Neuronal stem cell (in vitro differentiated cells): Measurements from ENCODE around the gene DENND5B.

Source experiments
- DNase-seq: peaks from one replicate; pipeline ENCODE4 v3.0.0-alpha.2; 2013; ENCODE audit warnings: low spot score
- H2AFZ ChIP-seq: one replicate; pipeline ENCODE4 v1.6.1; 2013; ENCODE audit warnings: mild to moderate bottlenecking, low read length, inconsistent platforms
- H2AK5ac ChIP-seq: 2 replicates; pipeline ENCODE4 v1.6.1; 2013; ENCODE audit warnings: low read depth, mild to moderate bottlenecking, inconsistent platforms, low read length, moderate library complexity, mixed read lengths
- H2BK120ac ChIP-seq: 2 replicates; pipeline ENCODE4 v1.6.1; 2013; ENCODE audit warnings: low read depth, mild to moderate bottlenecking, inconsistent platforms, low read length, moderate library complexity, mixed read lengths
- H2BK12ac ChIP-seq: one replicate; pipeline ENCODE4 v1.6.1; 2013; ENCODE audit warnings: low read length, inconsistent platforms
- H2BK15ac ChIP-seq: 2 replicates; pipeline ENCODE4 v1.6.1; 2013; ENCODE audit warnings: mild to moderate bottlenecking, low read length, inconsistent platforms, mixed read lengths
- H2BK5ac ChIP-seq: one replicate; pipeline ENCODE4 v1.6.1; 2013; ENCODE audit warnings: inconsistent platforms, mild to moderate bottlenecking, low read length, moderate library complexity
- H3K14ac ChIP-seq: one replicate; pipeline ENCODE4 v1.6.1; 2013; ENCODE audit warnings: low read length, inconsistent platforms
- H3K18ac ChIP-seq: 2 replicates; pipeline ENCODE4 v1.6.1; 2013; ENCODE audit warnings: low read length, inconsistent platforms
- H3K23ac ChIP-seq: 2 replicates; pipeline ENCODE4 v1.6.1; 2013; ENCODE audit warnings: low read depth, mild to moderate bottlenecking, mixed read lengths, low read length, inconsistent platforms; ENCODE audit not compliant: poor library complexity
- H3K27ac ChIP-seq: replicated peaks from 3 replicates; pipeline ENCODE4 v1.5.1; 2013; ENCODE audit warnings: low read length, inconsistent platforms
- H3K27me3 ChIP-seq, 3 experiments: 2 replicates each; pipeline ENCODE4 v1.6.1; 2013; ENCODE audit warnings: low read length in 3 of 3, mild to moderate bottlenecking in 2 of 3, inconsistent platforms in 1 of 3, low read depth in 1 of 3, mixed read lengths in 1 of 3, moderate library complexity in 1 of 3; ENCODE audit not compliant: control insufficient read depth in 3 of 3, insufficient read depth in 3 of 3
- H3K36me3 ChIP-seq, 2 donors: replicated peaks in 1 of 2; 2 replicates each; pipeline ENCODE4 v1.6.1; 2013; ENCODE audit warnings: low read length in 2 of 2; ENCODE audit not compliant: control insufficient read depth in 2 of 2, insufficient read depth in 2 of 2
- H3K4ac ChIP-seq: 2 replicates; pipeline ENCODE4 v1.6.1; 2013; ENCODE audit warnings: inconsistent platforms, mild to moderate bottlenecking, low read length, moderate library complexity
- H3K4me1 ChIP-seq, 2 donors: 1 replicate in 1 of 2; 2 replicates in 1 of 2; pipeline ENCODE4 v1.6.1; 2013; ENCODE audit warnings: low read length in 2 of 2, low read depth in 1 of 2; ENCODE audit not compliant: control insufficient read depth in 2 of 2, insufficient read depth in 1 of 2
- H3K4me2 ChIP-seq: one replicate; pipeline ENCODE4 v1.6.1; 2013; ENCODE audit warnings: mild to moderate bottlenecking, low read length, inconsistent platforms; ENCODE audit not compliant: insufficient read depth, poor library complexity, severe bottlenecking
- H3K4me3 ChIP-seq, 2 donors: 2 replicates each; pipeline ENCODE4 v1.5.1; 2013; ENCODE audit warnings: low read length in 2 of 2, mild to moderate bottlenecking in 2 of 2, inconsistent platforms in 1 of 2, moderate library complexity in 1 of 2
- H3K79me1 ChIP-seq: one replicate; pipeline ENCODE4 v1.6.1; 2013; ENCODE audit warnings: low read depth, mild to moderate bottlenecking, inconsistent platforms, low read length, moderate library complexity
- H3K9ac ChIP-seq: one replicate; pipeline ENCODE4 v1.6.1; 2013; ENCODE audit warnings: mild to moderate bottlenecking, low read depth, low read length, inconsistent platforms; ENCODE audit not compliant: poor library complexity
- H3K9me3 ChIP-seq, 2 donors: replicated peaks in 1 of 2; 2 replicates each; pipeline versions ENCODE3 to v1.6.1; 2013; ENCODE audit warnings: low read length in 2 of 2, mild to moderate bottlenecking in 2 of 2, inconsistent platforms in 1 of 2, low read depth in 1 of 2, mixed read lengths in 1 of 2, moderate library complexity in 1 of 2; ENCODE audit not compliant: control insufficient read depth in 2 of 2, insufficient read depth in 1 of 2
- H4K8ac ChIP-seq: one replicate; pipeline ENCODE4 v1.6.1; 2013; ENCODE audit warnings: low read depth, mild to moderate bottlenecking, inconsistent platforms, low read length, moderate library complexity
- H4K91ac ChIP-seq: one replicate; pipeline ENCODE4 v1.6.1; 2013; ENCODE audit warnings: low read length, low read depth, mild to moderate bottlenecking, inconsistent platforms; ENCODE audit not compliant: poor library complexity
- WGBS, 2 donors: extraction: QIAGEN DNeasy Blood & Tissue Kit; methylation state at CpG; one replicate each; pipeline ENCODE4 v1.1.7; 2013; ENCODE audit warnings: missing lambda C conversion rate in 2 of 2, mixed read lengths in 1 of 2; ENCODE audit not compliant: insufficient read length in 2 of 2, insufficient replicate concordance in 1 of 2; ENCODE audit errors: extremely low coverage in 2 of 2; 5-methylcytosine and 5-hydroxymethylcytosine counted together

The DENND5B gene

GRCh38 chr12:31531893-31532292 is 59.0 kb downstream of the DENND5B start:
- WGBS, 2 donors = no CpG with 5 or more reads among the region's 1 CpG
- H2AK5ac ChIP-seq = no peak overlapping the region
- H3K4me3 ChIP-seq = no peak overlapping the region
- no peak overlapping the region for H3K23ac ChIP-seq
- H3K79me1 ChIP-seq = peaks cover 3% of the 10 kb centered on the region
- H3K14ac ChIP-seq = no peak overlapping the region
- no peak overlapping the region for H3K18ac ChIP-seq
- H4K91ac ChIP-seq = no peak overlapping the region
- no peak overlapping the region for H4K8ac ChIP-seq
- no peak overlapping the region for H2AFZ ChIP-seq
- no peak overlapping the region for H3K4ac ChIP-seq
- peaks cover 0 to 7% of the 10 kb centered on the region in 2 donors for H3K9me3 ChIP-seq
- H2BK5ac ChIP-seq = no peak overlapping the region
- H3K27ac ChIP-seq = no peak overlapping the region
- H2BK12ac ChIP-seq = no peak overlapping the region
- peaks cover 0 to 2% of the 10 kb centered on the region in 2 donors for H3K4me1 ChIP-seq
- H3K36me3 ChIP-seq = peaks cover 0 to 8% of the 10 kb centered on the region in 2 donors
- no peak overlapping the region for H3K9ac ChIP-seq
- H3K4me2 ChIP-seq = no peak overlapping the region
- no peaks in the 10 kb centered on the region for H3K27me3 ChIP-seq
- H2BK120ac ChIP-seq = no peak overlapping the region
- H2BK15ac ChIP-seq = no peak overlapping the region
- no peak for DNase-seq

- Histone ChIP-seq H3K9me3 (no peaks in the 10 kb centered on the region), H3K4ac (no peak overlapping the region), H3K36me3 (no peaks in the 10 kb centered on the region), H3K4me1 (peaks cover 0 to 2% of the 10 kb centered on the region in 2 donors), H3K4me2 (no peak overlapping the region), H2AK5ac (no peak overlapping the region), H2BK15ac (no peak overlapping the region), H4K8ac (no peak overlapping the region), H3K27me3 (no peaks in the 10 kb centered on the region), H3K14ac (no peak overlapping the region), H2BK5ac (no peak overlapping the region), H3K9ac (no peak overlapping the region), H3K4me3 (no peak overlapping the region), H3K23ac (no peak overlapping the region), H2BK12ac (no peak overlapping the region), H3K27ac (no peak overlapping the region), H3K79me1 (peaks cover 3% of the 10 kb centered on the region), H3K18ac (no peak overlapping the region), H2AFZ (no peak overlapping the region), H2BK120ac (no peak overlapping the region), H4K91ac (no peak overlapping the region)
- DNase-seq = no peak
- WGBS, 2 donors = no CpG with 5 or more reads among the region's 7 CpGs
Observed at GRCh38 chr12:31528095-31528494, 62.8 kb downstream of the DENND5B start.

DNA sequence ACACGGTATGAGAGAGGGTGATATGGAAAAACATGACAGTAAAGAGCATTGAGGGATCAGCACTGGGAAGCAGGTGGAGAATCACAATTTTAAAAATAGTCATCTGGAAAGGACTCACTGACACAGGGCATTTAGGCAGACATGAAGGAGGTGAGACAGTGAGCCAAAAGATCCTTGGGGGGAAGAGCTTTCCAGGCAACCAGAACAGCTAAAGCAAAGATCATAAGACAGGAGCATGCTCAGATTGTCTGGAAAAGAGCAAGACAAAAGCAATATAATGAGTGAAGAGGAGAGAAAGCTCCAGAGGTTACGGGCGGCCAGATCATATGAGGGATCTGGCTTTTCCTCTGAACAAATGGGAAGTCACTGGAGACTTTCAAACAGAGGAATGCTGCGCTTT is 63.9 kb downstream of the DENND5B start:
- Histone ChIP-seq H3K14ac (no peak overlapping the region), H3K4me2 (no peak overlapping the region), H3K36me3 (no peaks in the 10 kb centered on the region), H4K8ac (no peak overlapping the region), H3K9me3 (no peaks in the 10 kb centered on the region), H3K27ac (no peak overlapping the region), H2BK5ac (no peak overlapping the region), H3K18ac (no peak overlapping the region), H3K23ac (no peak overlapping the region), H2AK5ac (no peak overlapping the region), H3K9ac (no peak overlapping the region), H3K27me3 (no peaks in the 10 kb centered on the region), H2BK12ac (no peak overlapping the region), H2BK15ac (no peak overlapping the region), H2BK120ac (no peak overlapping the region), H3K4me1 (no peaks in the 10 kb centered on the region), H4K91ac (no peak overlapping the region), H3K4me3 (no peak overlapping the region), H2AFZ (no peak overlapping the region), H3K79me1 (peaks cover 2% of the 10 kb centered on the region), H3K4ac (no peak overlapping the region)
- DNase-seq = no peak
- WGBS, 2 donors = no CpG with 5 or more reads among the region's 4 CpGs

GRCh38 chr12:31526158-31526546 is 64.8 kb downstream of the DENND5B start:
- Histone ChIP-seq H3K36me3 (no peaks in the 10 kb centered on the region), H4K8ac (no peak overlapping the region), H2BK15ac (no peak overlapping the region), H3K9me3 (no peaks in the 10 kb centered on the region), H3K4me1 (no peaks in the 10 kb centered on the region), H3K27ac (no peak overlapping the region), H2BK5ac (no peak overlapping the region), H3K4ac (no peak overlapping the region), H3K4me3 (no peak overlapping the region), H3K4me2 (no peak overlapping the region), H3K18ac (no peak overlapping the region), H2AK5ac (no peak overlapping the region), H2BK12ac (no peak overlapping the region), H3K79me1 (no peaks in the 10 kb centered on the region), H3K27me3 (no peaks in the 10 kb centered on the region), H2BK120ac (no peak overlapping the region), H2AFZ (no peak overlapping the region), H3K23ac (no peak overlapping the region), H3K9ac (no peak overlapping the region), H3K14ac (no peak overlapping the region), H4K91ac (no peak overlapping the region)
- DNase-seq = no peak
- no CpG with 5 or more reads among the region's 4 CpGs for WGBS, 2 donors
